OCI-LY1 (cell line): ENCODE measurements around the gene IGFBP1.

Source experiments
- EZH2 ChIP-seq: fragments of 200-600 bp; sonication (generic), shearing (Covaris generic); IDR thresholded peaks from 2 replicates; pipeline ENCODE4 v1.8.0; 2017; ENCODE audit warnings: borderline replicate concordance, mixed run types, mild to moderate bottlenecking, antibody characterized with exemption, low read length, moderate library complexity, mixed read lengths
- TF ChIP-seq, protein P1 (sequence below): fragments of 200-600 bp; sonication (generic), shearing (Covaris generic); IDR thresholded peaks from 2 replicates; pipeline ENCODE4 v1.5.1; 2017; ENCODE audit warnings: mild to moderate bottlenecking, antibody characterized with exemption, low read length, moderate library complexity, mixed read lengths

DNA sequence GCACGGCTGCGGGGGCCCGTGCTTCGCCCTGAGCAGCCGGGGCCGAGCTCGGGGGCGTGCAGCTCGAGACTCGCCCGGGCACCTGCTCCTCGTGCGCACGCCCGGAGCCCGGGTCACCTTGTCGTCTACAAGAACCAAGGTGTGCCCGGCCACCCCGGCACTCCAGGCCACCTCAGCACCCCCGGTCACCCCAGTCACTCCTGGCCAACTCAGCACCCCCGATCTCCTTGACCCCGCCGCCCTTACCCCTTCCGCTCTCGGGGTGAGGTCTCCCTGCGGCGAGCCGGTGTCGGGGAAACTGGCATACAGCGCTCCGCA, 33.1 kb downstream of the IGFBP1 start:
- TF ChIP-seq, protein P1, sequence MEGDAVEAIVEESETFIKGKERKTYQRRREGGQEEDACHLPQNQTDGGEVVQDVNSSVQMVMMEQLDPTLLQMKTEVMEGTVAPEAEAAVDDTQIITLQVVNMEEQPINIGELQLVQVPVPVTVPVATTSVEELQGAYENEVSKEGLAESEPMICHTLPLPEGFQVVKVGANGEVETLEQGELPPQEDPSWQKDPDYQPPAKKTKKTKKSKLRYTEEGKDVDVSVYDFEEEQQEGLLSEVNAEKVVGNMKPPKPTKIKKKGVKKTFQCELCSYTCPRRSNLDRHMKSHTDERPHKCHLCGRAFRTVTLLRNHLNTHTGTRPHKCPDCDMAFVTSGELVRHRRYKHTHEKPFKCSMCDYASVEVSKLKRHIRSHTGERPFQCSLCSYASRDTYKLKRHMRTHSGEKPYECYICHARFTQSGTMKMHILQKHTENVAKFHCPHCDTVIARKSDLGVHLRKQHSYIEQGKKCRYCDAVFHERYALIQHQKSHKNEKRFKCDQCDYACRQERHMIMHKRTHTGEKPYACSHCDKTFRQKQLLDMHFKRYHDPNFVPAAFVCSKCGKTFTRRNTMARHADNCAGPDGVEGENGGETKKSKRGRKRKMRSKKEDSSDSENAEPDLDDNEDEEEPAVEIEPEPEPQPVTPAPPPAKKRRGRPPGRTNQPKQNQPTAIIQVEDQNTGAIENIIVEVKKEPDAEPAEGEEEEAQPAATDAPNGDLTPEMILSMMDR = no peak
- TF ChIP-seq EZH2 = no peak
